Adrenal gland (tissue), 12 donors: ENCODE measurements around the gene CCDC170. TPM values are rescaled to one million over a fixed set of nuclear protein-coding genes. Genes with fewer than 3 reads are reported as not detected.

Experiments used
- DNase-seq, 7 donors: peaks; one replicate each; pipeline ENCODE4 v3.0.0-alpha.2; 2019 to 2020
- H3K27ac ChIP-seq, 5 donors: fragments of 200-600 bp; sonication (generic) in 4 of 5; 1 replicate in 3 of 5; 2 replicates in 2 of 5; pipeline versions ENCODE4 v1.5.1 to v1.8.0; 2016 to 2020; ENCODE audit warnings: mild to moderate bottlenecking in 1 of 5
- H3K27me3 ChIP-seq: fragments of 200-600 bp; 2 replicates; pipeline ENCODE4 v1.8.0; 2021
- H3K36me3 ChIP-seq, 2 donors: fragments of 200-600 bp; replicated peaks in 1 of 2; 1 replicate in 1 of 2; 2 replicates in 1 of 2; pipeline versions ENCODE4 v1.5.1 to v1.8.0; 2018 to 2022
- H3K4me1 ChIP-seq, 2 donors: fragments of 200-600 bp; replicated peaks in 1 of 2; 1 replicate in 1 of 2; 2 replicates in 1 of 2; pipeline versions ENCODE4 v1.5.1 to v1.8.0; 2018 to 2021
- H3K4me3 ChIP-seq, 4 donors: fragments of 200-600 bp; sonication (generic) in 3 of 4; one replicate each; pipeline ENCODE4 v1.5.1; 2016 to 2018
- H3K9me3 ChIP-seq, 3 donors: fragments of 200-600 bp; sonication (generic) in 1 of 3; replicated peaks in 1 of 3; 1 replicate in 2 of 3; 2 replicates in 1 of 3; pipeline versions ENCODE4 v1.5.1 to v1.8.0; 2016 to 2021
- POLR2A ChIP-seq, 2 donors: fragments of 450-650 bp; IDR thresholded peaks; one replicate each; pipeline ENCODE4 v1.6.1; 2017; ENCODE audit warnings: antibody characterized with exemption in 2 of 2, mild to moderate bottlenecking in 2 of 2, moderate library complexity in 1 of 2
- WGBS, 4 donors: extraction: QIAGEN DNeasy Blood & Tissue Kit in 2 of 4; methylation state at CpG; one replicate each; pipeline versions ENCODE4 v1.1.5 to v1.1.7; 2013 to 2017; 5-methylcytosine and 5-hydroxymethylcytosine counted together
- intact Hi-C, 2 donors: fragments of 100-400 bp; cut with DNase I; formaldehyde crosslinking; loops; one replicate each; pipeline versions ENCODE4 v1.14.1 to v1.15.0; 2022 to 2023
- polyA plus RNA-seq, 3 donors: library from polyadenylated mRNA; stranded (reverse); fragments of 200-250 nt in 2 of 3; fragments of 350-450 nt in 1 of 3; fragmentation: Illumina TruSeq in 1 of 3; extraction: RNeasy Lipid Tissue Mini Kit (QIAGEN cat#74804) in 1 of 3; gene quantifications; one replicate each; pipeline ENCODE4 v1.2.3, GENCODE V29; 2013 to 2014
- total RNA-seq, 9 donors: library from RNA; depleted of rRNA in 4 of 9; stranded (reverse); fragments of >200 nt in 4 of 9; fragments of 120-200 nt in 1 of 9; fragmentation: NEBNext Ultra II Directional in 1 of 9; extraction: Animal tissue kit (Norgen Biotek cat#: 25700) in 1 of 9; gene quantifications; one replicate each; pipeline versions ENCODE4 v1.1.0 to v1.2.4, GENCODE V29; 2013 to 2023
- TF ChIP-seq, protein P1 (sequence below), 6 experiments: fragments of 450-650 bp in 4 of 6; fragments of 200-600 bp in 2 of 6; sonication (generic) in 1 of 6; IDR thresholded peaks; 1 replicate in 5 of 6; 2 replicates in 1 of 6; pipeline versions ENCODE4 v1.5.1 to v1.8.0; 2016 to 2021; ENCODE audit warnings: antibody characterized with exemption in 6 of 6, mild to moderate bottlenecking in 2 of 6, moderate library complexity in 1 of 6
- donor health status: healthy with polysubstance abuse.
- donor health status: Bipolar disorder and iron deficiency.
- donor health status: DM: yes; HTN: yes; CAD: no.
- donor health status: DM: no; HTN: no; CAD: no.
- donor health status: DM: no; HTN: no; CAD: no.
- donor health status: DM: yes; HTN: yes; CAD: no.

Gene CCDC170
- total and polyA plus RNA-seq, 12 donors, result 2.0 to 13.5 (median 6.1) TPM

DNA sequence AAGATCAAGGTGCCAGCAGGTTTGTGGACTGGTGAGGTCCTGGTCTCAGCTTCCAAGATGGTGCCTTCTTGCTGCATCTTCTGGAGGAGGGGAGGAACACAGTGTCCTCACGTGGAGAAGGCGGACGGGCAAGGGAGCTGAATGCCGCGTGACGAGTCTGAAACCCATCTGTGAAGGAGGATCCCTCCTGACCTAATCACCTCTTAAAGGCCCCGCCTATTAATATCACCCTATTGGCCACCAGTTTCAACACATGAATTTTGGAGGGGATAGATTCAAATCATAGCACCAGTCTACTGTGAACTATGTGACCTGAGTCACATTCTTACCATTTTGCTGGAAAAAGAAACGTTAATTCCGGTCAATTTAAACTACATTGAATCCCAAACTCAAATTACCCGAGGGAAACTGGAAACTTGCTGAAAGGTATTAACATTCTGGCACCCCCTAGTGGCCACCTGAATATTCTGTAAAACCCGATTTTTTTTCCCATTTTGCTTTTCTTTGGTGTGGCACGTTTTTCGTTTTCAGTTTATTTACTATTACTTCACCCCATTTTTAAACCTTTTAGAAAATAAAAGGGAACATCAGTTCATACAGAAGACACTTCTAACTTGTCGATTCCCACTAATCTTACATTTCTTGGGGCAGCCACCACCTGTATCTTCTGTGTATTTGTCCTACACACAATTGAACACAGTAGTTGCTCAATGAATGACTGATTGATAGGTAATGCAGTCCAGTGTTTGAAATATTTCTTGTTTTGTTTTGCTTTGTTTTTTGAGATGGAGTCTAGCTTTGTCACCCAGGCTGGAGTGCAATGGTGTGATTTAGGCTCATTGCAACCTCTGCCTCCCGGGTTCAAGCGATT lies 17.9 kb upstream of the CCDC170 start:
- Histone ChIP-seq H3K27me3 (no peaks in the 10 kb centered on the region), H3K36me3 (no peaks in the 10 kb centered on the region), H3K4me3 (peak overlapping the region in 1 of 4 donors; percentile 41), H3K9me3 (no peaks in the 10 kb centered on the region), H3K4me1 (peaks cover 0 to 7% of the 10 kb centered on the region in 2 donors), H3K27ac (peak overlapping the region in 1 of 5 donors; percentile 22)
- intact Hi-C loops, result loop anchor here in 1 of 2 donors (10.0 kb wide), 1 partner anchor 71 kb away; no protein-coding TSS in a partner anchor
- peak in 6 of 7 donors; percentile 39 to 71 (median 56) for DNase-seq
- WGBS, 4 donors, result 25 to 42% (median 40%) methylated on average over 14 to 16 of the region's 16 CpGs
- TF ChIP-seq POLR2A (IDR thresholded peaks at IDR 0.05), result no peak
- TF ChIP-seq, protein P1, sequence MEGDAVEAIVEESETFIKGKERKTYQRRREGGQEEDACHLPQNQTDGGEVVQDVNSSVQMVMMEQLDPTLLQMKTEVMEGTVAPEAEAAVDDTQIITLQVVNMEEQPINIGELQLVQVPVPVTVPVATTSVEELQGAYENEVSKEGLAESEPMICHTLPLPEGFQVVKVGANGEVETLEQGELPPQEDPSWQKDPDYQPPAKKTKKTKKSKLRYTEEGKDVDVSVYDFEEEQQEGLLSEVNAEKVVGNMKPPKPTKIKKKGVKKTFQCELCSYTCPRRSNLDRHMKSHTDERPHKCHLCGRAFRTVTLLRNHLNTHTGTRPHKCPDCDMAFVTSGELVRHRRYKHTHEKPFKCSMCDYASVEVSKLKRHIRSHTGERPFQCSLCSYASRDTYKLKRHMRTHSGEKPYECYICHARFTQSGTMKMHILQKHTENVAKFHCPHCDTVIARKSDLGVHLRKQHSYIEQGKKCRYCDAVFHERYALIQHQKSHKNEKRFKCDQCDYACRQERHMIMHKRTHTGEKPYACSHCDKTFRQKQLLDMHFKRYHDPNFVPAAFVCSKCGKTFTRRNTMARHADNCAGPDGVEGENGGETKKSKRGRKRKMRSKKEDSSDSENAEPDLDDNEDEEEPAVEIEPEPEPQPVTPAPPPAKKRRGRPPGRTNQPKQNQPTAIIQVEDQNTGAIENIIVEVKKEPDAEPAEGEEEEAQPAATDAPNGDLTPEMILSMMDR (IDR thresholded peaks at IDR 0.05), result peak; percentile 59 to 90 (median 74)

DNA sequence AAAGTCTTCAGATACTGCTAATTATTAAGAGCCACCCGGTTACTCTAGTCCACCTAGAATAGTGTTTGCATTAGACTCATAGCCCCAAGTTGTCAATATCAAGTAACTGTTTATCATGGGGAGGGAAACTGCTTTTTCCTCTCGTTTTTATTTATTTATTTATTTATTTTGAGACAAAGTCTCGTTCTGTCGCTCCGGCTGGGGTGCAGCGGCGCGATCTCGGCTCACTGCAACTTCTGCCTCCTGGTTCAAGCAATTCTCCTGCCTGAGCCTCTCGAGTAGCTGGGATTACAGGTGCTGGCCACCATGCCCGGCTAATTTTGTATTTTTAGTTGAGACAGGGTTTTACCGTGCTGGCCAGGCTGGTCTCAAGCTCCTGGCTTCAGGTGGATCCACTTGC lies 16.1 kb upstream of the CCDC170 start:
- TF ChIP-seq, protein P1 (IDR thresholded peaks at IDR 0.05), result no peak
- TF ChIP-seq POLR2A (IDR thresholded peaks at IDR 0.05), result no peak
- H3K4me1 ChIP-seq, result peaks cover 0 to 13% of the 10 kb centered on the region in 2 donors
- no peaks in the 10 kb centered on the region for H3K36me3 ChIP-seq
- H3K9me3 ChIP-seq, result no peaks in the 10 kb centered on the region
- no peak overlapping the region for H3K27ac ChIP-seq
- no peak for DNase-seq
- 93 to 96% (median 95%) methylated on average over 12 of the region's 12 CpGs for whole genome bisulfite sequencing, 4 donors
- intact Hi-C loops, result loop anchor here in 1 of 2 donors (10.0 kb wide), 1 partner anchor 73 kb away; no protein-coding TSS in a partner anchor
- H3K4me3 ChIP-seq, result no peak overlapping the region
- H3K27me3 ChIP-seq, result no peaks in the 10 kb centered on the region

DNA sequence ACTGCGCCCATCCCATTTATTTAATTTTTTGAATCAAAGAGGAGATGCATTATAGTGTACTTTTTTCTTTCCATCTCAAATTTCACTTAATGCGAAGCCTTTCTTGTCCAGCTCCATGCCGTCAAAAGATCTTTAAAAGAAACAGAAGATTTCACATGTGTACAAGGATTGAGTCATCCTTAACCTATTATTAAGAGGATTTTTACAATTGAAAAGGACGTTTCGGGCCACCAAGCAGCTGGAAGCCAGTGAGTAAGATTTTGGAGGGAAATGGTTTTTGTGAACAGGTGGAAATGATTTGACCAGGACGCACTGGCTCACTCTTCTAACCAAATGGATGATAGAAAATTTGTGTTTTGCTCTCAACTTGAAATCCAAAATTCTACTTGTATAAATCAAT lies 15.1 kb upstream of the CCDC170 start:
- WGBS, 4 donors, result 76 to 80% (median 78%) methylated on average over 6 of the region's 6 CpGs

DNA sequence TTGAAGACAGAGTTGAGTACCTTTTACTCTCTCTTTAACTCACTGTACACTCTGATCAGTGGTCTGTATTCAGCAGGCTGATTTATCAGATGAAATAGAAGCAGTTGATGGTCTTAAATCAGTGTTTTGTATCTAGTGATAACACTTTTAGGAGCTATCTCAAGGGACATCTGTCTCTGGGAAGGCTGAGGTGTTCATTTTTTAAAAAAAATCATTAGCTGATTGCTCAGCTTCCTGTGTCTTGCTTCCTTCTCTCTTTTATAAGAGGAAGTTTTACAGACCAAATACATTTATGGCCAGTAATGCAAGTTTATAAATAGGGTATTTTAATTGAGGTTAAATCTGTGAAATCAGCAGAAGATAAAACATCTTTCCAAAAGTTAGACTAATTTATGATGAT lies 12.0 kb upstream of the CCDC170 start:
- Histone ChIP-seq H3K9me3 (no peaks in the 10 kb centered on the region), H3K4me3 (no peak overlapping the region), H3K27me3 (no peaks in the 10 kb centered on the region), H3K36me3 (no peaks in the 10 kb centered on the region), H3K27ac (peak overlapping the region in 1 of 5 donors; percentile 8), H3K4me1 (peaks cover 0 to 13% of the 10 kb centered on the region in 2 donors)
- TF ChIP-seq, protein P1 (IDR thresholded peaks at IDR 0.05), result no peak
- no peak for TF ChIP-seq POLR2A (IDR thresholded peaks at IDR 0.05)
- DNase-seq, result no peak
- intact Hi-C loops, result no loop called here

More for the DNA sequence above, 15.1 kb upstream of the CCDC170 start:
- Histone ChIP-seq H3K36me3 (no peaks in the 10 kb centered on the region), H3K9me3 (no peaks in the 10 kb centered on the region), H3K27ac (no peak overlapping the region), H3K4me3 (no peak overlapping the region), H3K4me1 (peaks cover 0 to 13% of the 10 kb centered on the region in 2 donors), H3K27me3 (no peaks in the 10 kb centered on the region)
- no peak for TF ChIP-seq POLR2A (IDR thresholded peaks at IDR 0.05)
- TF ChIP-seq, protein P1 (IDR thresholded peaks at IDR 0.05), result no peak
- DNase-seq, result no peak
- intact Hi-C loops, result loop anchor here in 1 of 2 donors (10.0 kb wide), 1 partner anchor 74 kb away; no protein-coding TSS in a partner anchor
